Measurements from ENCODE around the gene UGT1A9.

DNA sequence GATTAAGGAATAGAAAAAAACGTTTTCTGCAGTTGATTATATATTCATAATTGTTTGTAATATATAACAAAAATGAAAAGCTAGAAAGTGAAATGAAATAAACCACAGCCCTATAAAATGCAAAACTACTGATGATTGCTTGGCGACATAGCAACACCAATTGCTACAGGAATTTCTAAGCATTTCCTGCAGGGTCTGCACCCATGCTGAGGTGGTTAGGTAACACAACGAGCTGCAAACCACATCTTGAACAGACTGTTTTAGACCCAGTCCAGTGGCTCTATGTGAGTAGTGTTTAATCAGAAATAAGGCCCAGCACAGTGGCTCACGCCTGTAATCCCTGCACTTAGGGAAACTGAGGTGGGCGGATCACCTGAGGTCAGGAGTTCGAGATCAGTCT, 17.2 kb upstream of the UGT1A9 start:
- TF ChIP-seq, protein P1, sequence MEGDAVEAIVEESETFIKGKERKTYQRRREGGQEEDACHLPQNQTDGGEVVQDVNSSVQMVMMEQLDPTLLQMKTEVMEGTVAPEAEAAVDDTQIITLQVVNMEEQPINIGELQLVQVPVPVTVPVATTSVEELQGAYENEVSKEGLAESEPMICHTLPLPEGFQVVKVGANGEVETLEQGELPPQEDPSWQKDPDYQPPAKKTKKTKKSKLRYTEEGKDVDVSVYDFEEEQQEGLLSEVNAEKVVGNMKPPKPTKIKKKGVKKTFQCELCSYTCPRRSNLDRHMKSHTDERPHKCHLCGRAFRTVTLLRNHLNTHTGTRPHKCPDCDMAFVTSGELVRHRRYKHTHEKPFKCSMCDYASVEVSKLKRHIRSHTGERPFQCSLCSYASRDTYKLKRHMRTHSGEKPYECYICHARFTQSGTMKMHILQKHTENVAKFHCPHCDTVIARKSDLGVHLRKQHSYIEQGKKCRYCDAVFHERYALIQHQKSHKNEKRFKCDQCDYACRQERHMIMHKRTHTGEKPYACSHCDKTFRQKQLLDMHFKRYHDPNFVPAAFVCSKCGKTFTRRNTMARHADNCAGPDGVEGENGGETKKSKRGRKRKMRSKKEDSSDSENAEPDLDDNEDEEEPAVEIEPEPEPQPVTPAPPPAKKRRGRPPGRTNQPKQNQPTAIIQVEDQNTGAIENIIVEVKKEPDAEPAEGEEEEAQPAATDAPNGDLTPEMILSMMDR (IDR thresholded peaks at IDR 0.05), result no peak
- no peak for TF ChIP-seq POLR2A (IDR thresholded peaks at IDR 0.05)
